ENCODE results near the gene RPS6KA4. TPM values are rescaled to one million over a fixed set of nuclear protein-coding genes. Genes with fewer than 3 reads are reported as not detected.

RPS6KA4 gene
- polyA plus RNA-seq, 1 of the 3 experiments (the other 2 are of a cell fraction) = 43.4 TPM

- TF ChIP-seq GABPA (IDR thresholded peaks at IDR 0.05; ENCODE audit: low read depth) (no peak), TEAD4 (IDR thresholded peaks at IDR 0.05; ENCODE audit: borderline replicate concordance, insufficient read depth) (no peak), EZH2phosphoT487 (IDR thresholded peaks at IDR 0.05; ENCODE audit: borderline replicate concordance, low read depth) (no peak)
These were observed 6.6 kb upstream of the RPS6KA4 start (continued) for GRCh38 chr11:64352099-64352994.

GRCh38 chr11:64352995-64353714 is 5.8 kb upstream of the RPS6KA4 start:
- H3K9me3 ChIP-seq = no peaks in the 10 kb centered on the region
- H4K20me1 ChIP-seq (ENCODE audit: insufficient read depth) = no peaks in the 10 kb centered on the region
- no peaks in the 10 kb centered on the region for H3K79me2 ChIP-seq (ENCODE audit: insufficient read depth)
- H3K27me3 ChIP-seq (ENCODE audit: insufficient read depth) = no peaks in the 10 kb centered on the region
- no peak overlapping the region for H3K27ac ChIP-seq (ENCODE audit: low read depth in 2 of 2, low read length in 1 of 2)
- ChIA-PET CTCF (interaction anchor here (0.7 to 5.5 kb wide), 7 partner anchors 10 to 490 kb away, joined by 3 to 42 read pairs (median 3); partner anchors contain the start of genes PRDX5 and TRMT112), POLR2A (interaction anchor here (2.2 kb wide), 1 partner anchor 35 kb away, joined by 9 read pairs; the partner anchor contains the start of genes PRDX5 and TRMT112)
- H3K4me1 ChIP-seq (ENCODE audit: control insufficient read depth in 1 of 2, insufficient read depth in 2 of 2, low read depth in 1 of 2, low read length in 1 of 2) = peaks cover 4 to 14% of the 10 kb centered on the region in 2 experiments; a peak in 3 of 4 replicates
- no peak overlapping the region for H3K4me3 ChIP-seq (ENCODE audit: low read depth in 2 of 2, low read length in 1 of 2)
- H3K9me2 ChIP-seq = no peaks in the 10 kb centered on the region
- peaks cover 12% of the 10 kb centered on the region for H3F3A ChIP-seq (replicated peaks; ENCODE audit: insufficient read depth)
- TF ChIP-seq YY1 (IDR thresholded peaks at IDR 0.05; ENCODE audit: low read depth) (no peak), RCOR1 (IDR thresholded peaks at IDR 0.05; ENCODE audit: low read length) (no peak), ZBTB33 (IDR thresholded peaks at IDR 0.05; ENCODE audit: borderline replicate concordance, low read depth) (no peak), CHD2 (IDR thresholded peaks at IDR 0.05; ENCODE audit: low read length, partially characterized antibody) (no peak), FOXM1 (IDR thresholded peaks at IDR 0.05; ENCODE audit: low read depth) (no peak), ELF1 (IDR thresholded peaks at IDR 0.05) (no peak), RXRA (IDR thresholded peaks at IDR 0.05; ENCODE audit: borderline replicate concordance, low read depth) (no peak), POLR2AphosphoS5 (IDR thresholded peaks at IDR 0.05; ENCODE audit: low read depth, low read length) (no peak), MEF2A (IDR thresholded peaks at IDR 0.05; ENCODE audit: borderline replicate concordance, low read depth) (no peak), RFX5 (IDR thresholded peaks at IDR 0.05; ENCODE audit: low read length) (no peak)
- no peak overlapping the region for H3K9ac ChIP-seq
- no peak for DNase-seq
- no peak overlapping the region for H3K4me2 ChIP-seq
- H2AFZ ChIP-seq (ENCODE audit: low read depth) = no peak overlapping the region
- WGBS (ENCODE audit: low lambda C conversion rate) = 89% methylated on average over 11 of the region's 34 CpGs
- no peaks in the 10 kb centered on the region for H3K36me3 ChIP-seq (replicated peaks in 1 of 2; ENCODE audit: control insufficient read depth in 1 of 2, insufficient read depth in 2 of 2, low read length in 1 of 2)

All from SK-N-SH (cell line).